ENCODE measurements around the gene PRSS58. TPM values are rescaled to one million over a fixed set of nuclear protein-coding genes. Genes with fewer than 3 reads are reported as not detected.

Gene PRSS58
- total RNA-seq, 1 donor from 2014 or later: not detected

GRCh38 chr7:142248166-142249160, 9.4 kb downstream of the PRSS58 start:
- Histone ChIP-seq H3K4me1 (no peaks in the 10 kb centered on the region), H3K9me3 (no peaks in the 10 kb centered on the region), H3K27me3 (ENCODE audit: low read depth) (no peaks in the 10 kb centered on the region), H3K4me3 (no peak overlapping the region), H3K36me3 (no peaks in the 10 kb centered on the region), H3K27ac (no peak overlapping the region)
- TF ChIP-seq, protein P1, sequence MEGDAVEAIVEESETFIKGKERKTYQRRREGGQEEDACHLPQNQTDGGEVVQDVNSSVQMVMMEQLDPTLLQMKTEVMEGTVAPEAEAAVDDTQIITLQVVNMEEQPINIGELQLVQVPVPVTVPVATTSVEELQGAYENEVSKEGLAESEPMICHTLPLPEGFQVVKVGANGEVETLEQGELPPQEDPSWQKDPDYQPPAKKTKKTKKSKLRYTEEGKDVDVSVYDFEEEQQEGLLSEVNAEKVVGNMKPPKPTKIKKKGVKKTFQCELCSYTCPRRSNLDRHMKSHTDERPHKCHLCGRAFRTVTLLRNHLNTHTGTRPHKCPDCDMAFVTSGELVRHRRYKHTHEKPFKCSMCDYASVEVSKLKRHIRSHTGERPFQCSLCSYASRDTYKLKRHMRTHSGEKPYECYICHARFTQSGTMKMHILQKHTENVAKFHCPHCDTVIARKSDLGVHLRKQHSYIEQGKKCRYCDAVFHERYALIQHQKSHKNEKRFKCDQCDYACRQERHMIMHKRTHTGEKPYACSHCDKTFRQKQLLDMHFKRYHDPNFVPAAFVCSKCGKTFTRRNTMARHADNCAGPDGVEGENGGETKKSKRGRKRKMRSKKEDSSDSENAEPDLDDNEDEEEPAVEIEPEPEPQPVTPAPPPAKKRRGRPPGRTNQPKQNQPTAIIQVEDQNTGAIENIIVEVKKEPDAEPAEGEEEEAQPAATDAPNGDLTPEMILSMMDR (IDR thresholded peaks at IDR 0.05): no peak
- DNase-seq: no peak
- intact Hi-C loops (cut with DNase I): no loop called here
- ATAC-seq: no peak

DNA sequence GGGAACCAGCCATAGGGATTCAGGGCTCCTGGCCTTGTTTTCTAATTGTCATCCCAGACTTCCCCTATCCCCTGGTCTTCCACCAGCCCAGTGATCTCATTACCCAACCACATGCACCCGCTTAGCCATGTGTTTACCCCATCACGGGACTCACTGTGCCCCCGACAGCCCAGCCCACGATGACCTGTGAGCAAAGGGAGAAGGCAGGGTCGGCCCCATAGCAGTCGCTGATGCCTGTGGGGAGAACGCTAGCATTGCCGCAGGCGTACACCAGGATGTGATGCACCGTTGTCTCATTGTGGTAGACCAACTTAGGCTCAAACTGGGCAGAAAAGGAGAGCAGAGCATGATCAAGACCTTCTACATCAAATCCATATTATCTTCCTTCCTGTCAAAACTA, 14.0 kb downstream of the PRSS58 start:
- no peak for DNase-seq
- Histone ChIP-seq H3K4me3 (no peak overlapping the region), H3K36me3 (no peaks in the 10 kb centered on the region), H3K9me3 (no peaks in the 10 kb centered on the region), H3K4me1 (no peaks in the 10 kb centered on the region), H3K27ac (no peak overlapping the region), H3K27me3 (ENCODE audit: low read depth) (no peaks in the 10 kb centered on the region)
- intact Hi-C loops (cut with DNase I): no loop called here
- TF ChIP-seq, protein P1 (IDR thresholded peaks at IDR 0.05): no peak
- peak in 1 of 2 donors; percentile 28 for ATAC-seq

- TF ChIP-seq, protein P1 (IDR thresholded peaks at IDR 0.05): no peak
- ATAC-seq (no peak), DNase-seq (no peak)
- intact Hi-C loops (cut with DNase I): no loop called here
- Histone ChIP-seq H3K4me3 (no peak overlapping the region), H3K36me3 (no peaks in the 10 kb centered on the region), H3K27ac (no peak overlapping the region), H3K4me1 (no peaks in the 10 kb centered on the region), H3K9me3 (no peaks in the 10 kb centered on the region), H3K27me3 (ENCODE audit: low read depth) (no peaks in the 10 kb centered on the region)
Measured at GRCh38 chr7:142240546-142240945, 17.3 kb downstream of the PRSS58 start.

GRCh38 chr7:142231716-142232115, 26.1 kb downstream of the PRSS58 start:
- Histone ChIP-seq H3K36me3 (no peaks in the 10 kb centered on the region), H3K27ac (no peak overlapping the region), H3K9me3 (no peaks in the 10 kb centered on the region), H3K4me1 (no peaks in the 10 kb centered on the region), H3K4me3 (no peak overlapping the region), H3K27me3 (ENCODE audit: low read depth) (no peaks in the 10 kb centered on the region)
- no peak for ATAC-seq
- intact Hi-C loops (cut with DNase I): no loop called here
- TF ChIP-seq, protein P1 (IDR thresholded peaks at IDR 0.05): no peak
- no peak for DNase-seq

DNA sequence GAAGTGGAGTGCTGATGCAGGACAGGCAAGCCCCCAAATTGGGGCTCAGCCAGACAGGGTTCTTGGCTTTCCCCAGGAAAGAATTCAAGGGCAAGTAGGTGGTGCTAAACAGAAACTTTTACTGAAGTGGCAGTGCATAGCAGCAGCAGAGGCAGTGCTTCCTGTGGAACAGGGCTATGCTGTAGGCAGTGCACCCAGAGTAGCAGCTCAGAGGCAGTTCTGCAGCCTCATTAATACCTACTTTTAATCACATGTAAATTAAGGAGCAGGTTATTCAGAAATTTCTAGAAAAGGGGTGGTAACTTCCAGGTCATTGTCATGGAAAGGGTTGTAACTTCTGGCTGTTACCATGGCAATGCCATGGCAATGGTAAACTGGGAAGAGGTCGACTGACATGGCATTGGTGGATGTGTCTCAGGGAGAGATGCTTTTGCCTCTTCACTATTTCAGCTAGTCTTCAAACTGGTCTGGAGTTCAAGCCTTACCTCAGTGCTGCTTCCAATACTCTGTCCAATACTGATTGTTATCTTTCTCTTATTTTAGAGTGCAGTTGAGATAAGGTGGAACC, 29.2 kb downstream of the PRSS58 start:
- no peaks in the 10 kb centered on the region for H3K9me3 ChIP-seq
- DNase-seq: no peak
- TF ChIP-seq, protein P1 (IDR thresholded peaks at IDR 0.05): no peak
- no peaks in the 10 kb centered on the region for H3K36me3 ChIP-seq
- no peaks in the 10 kb centered on the region for H3K4me1 ChIP-seq
- intact Hi-C loops (cut with DNase I): no loop called here
- no peak overlapping the region for H3K4me3 ChIP-seq
- no peak for ATAC-seq
- no peak overlapping the region for H3K27ac ChIP-seq
- no peaks in the 10 kb centered on the region for H3K27me3 ChIP-seq (ENCODE audit: low read depth)

Other genes with a start within 250 kb of the PRSS58 start
- 1.4 TPM for gene MGAM2, start 146.3 kb downstream of the PRSS58 start, total RNA-seq

Measured in lower lobe of right lung (tissue), 2 donors.